HG03139 (cell line): Measurements from ENCODE around the gene TRIM62.
A peak's percentile ranks its signal among the peaks of the same experiment; 100 is the strongest.
"Not testable (repeated sequence)": the region's sequence is repeated elsewhere in the genome, so short reads cannot be mapped to it uniquely, and the experiment has no call there.

Experiments used
- ATAC-seq: cut with Tn5 transposase; IDR thresholded peaks from one replicate; pipeline ENCODE4 v1.9.1; 2021; ENCODE audit not compliant: unreplicated experiment

Gene TRIM62

GRCh38 chr1:33111965-33112364 is 69.9 kb downstream of the TRIM62 start:
- ATAC-seq, result no peak

- no peak for ATAC-seq
Observed at GRCh38 chr1:33110477-33110876, 71.4 kb downstream of the TRIM62 start.

GRCh38 chr1:33100119-33100415 is 81.8 kb downstream of the TRIM62 start:
- ATAC-seq, result not testable (repeated sequence)

GRCh38 chr1:33099290-33100118 is 82.3 kb downstream of the TRIM62 start:
- peak; percentile 88 for ATAC-seq

GRCh38 chr1:33098371-33098770 is 83.5 kb downstream of the TRIM62 start:
- no peak for ATAC-seq

GRCh38 chr1:33097762-33098161 is 84.1 kb downstream of the TRIM62 start:
- ATAC-seq, result no peak

- ATAC-seq, result no peak
Observed at GRCh38 chr1:33097137-33097611, 84.7 kb downstream of the TRIM62 start.

GRCh38 chr1:33096363-33097005 is 85.4 kb downstream of the TRIM62 start:
- ATAC-seq, result no peak
